ENCODE data around the gene GPAM.
"Not testable (repeated sequence)": the region's sequence is repeated elsewhere in the genome, so short reads cannot be mapped to it uniquely, and the experiment has no call there.

Gene GPAM

DNA sequence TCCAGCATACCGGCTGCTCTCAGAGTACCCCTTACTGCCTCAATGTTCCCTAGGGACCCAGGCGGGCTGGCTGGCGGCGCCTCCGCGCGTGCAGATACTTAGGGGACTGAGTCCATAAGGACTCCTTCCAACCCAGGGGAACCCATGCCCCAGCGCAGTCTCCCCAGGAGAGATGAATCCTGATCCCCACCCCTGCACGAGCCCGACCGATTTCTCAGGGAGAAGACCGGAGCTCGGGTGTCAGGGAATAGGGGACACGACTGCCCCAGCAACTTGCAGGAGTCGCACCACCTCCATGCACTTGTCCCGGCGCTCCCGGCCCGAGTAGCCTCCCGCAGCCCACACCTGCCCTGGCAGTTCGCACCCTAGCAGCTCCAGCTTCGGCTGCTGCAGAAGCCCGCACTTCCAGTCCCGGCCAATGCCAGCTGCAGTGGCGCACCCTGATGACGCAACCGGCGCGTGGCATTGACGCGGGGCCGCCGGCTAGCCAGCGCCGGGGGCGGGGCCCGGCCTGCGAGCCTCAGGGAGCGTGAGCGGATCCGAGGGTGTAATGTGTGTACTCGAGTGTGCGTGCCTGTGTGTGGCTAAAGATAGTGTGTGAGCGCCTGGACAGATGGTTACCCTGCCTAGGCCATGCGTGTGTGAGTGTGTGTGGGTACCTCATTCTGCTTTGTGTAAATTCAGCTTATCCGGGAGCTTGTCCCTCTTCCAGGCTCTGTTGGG is at the start of gene GPAM:
Gene GPAM, minus strand, starts transcription at position 437 of the 723 bp plus-strand sequence. CDS start 1,981 bp downstream, outside the sequence.
- H3K36me3 ChIP-seq (ENCODE audit: control insufficient read depth in 5 of 5, insufficient read depth in 5 of 5, low read length in 5 of 5) = peaks cover 12 to 27% (median 20%) of the 10 kb centered on the region in 5 donors
- H3K9ac ChIP-seq (ENCODE audit: low read length in 5 of 5) = peak within 1 kb of the TSS; percentile 85 to 89 (median 86)
- H3K4me1 ChIP-seq (ENCODE audit: control insufficient read depth in 5 of 5, insufficient read depth in 5 of 5, low read length in 5 of 5) = peaks cover 10 to 71% (median 25%) of the 10 kb centered on the region in 5 donors
- peak within 1 kb of the TSS; percentile 86 for H3K27ac ChIP-seq (ENCODE audit: low read depth, low read length)
- H3K4me3 ChIP-seq (ENCODE audit: low read depth in 1 of 5, low read length in 5 of 5) = peak within 1 kb of the TSS; percentile 90 to 98 (median 93)
- H3K27me3 ChIP-seq (ENCODE audit: control insufficient read depth in 5 of 5, insufficient read depth in 4 of 5, low read length in 5 of 5) = no peaks in the 10 kb centered on the region
- H3K9me3 ChIP-seq (ENCODE audit: control insufficient read depth in 5 of 5, low read length in 5 of 5) = no peaks in the 10 kb centered on the region

DNA sequence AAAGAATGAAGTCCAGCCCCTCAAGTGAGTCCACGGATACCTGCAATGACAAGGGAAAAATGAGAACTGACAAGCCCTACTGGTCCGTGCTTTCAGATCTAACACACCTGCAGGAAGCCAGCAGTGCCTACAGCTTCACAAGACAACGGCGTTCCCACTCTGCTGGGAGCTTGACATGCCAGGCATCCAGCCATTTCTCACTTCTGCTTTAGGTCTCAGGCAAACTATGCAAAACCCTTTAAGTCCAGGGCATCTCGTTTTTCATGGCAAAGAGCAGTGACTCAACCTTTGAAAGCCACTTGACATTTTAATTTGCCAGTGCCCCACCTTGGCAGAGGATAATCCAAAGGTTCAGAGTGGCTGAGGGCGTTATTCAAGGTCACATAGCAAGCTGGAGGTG is 49.1 kb upstream of the GPAM start:
- no peaks in the 10 kb centered on the region for H3K27me3 ChIP-seq (ENCODE audit: control insufficient read depth in 5 of 5, insufficient read depth in 4 of 5, low read length in 5 of 5)
- H3K36me3 ChIP-seq (ENCODE audit: control insufficient read depth in 5 of 5, insufficient read depth in 5 of 5, low read length in 5 of 5) = no peaks in the 10 kb centered on the region
- no peaks in the 10 kb centered on the region for H3K9me3 ChIP-seq (ENCODE audit: control insufficient read depth in 5 of 5, low read length in 5 of 5)
- H3K4me3 ChIP-seq (ENCODE audit: low read depth in 1 of 5, low read length in 5 of 5) = no peak overlapping the region
- H3K9ac ChIP-seq (ENCODE audit: low read length in 5 of 5) = no peak overlapping the region
- peaks cover 0 to 24% (median 6%) of the 10 kb centered on the region in 5 donors for H3K4me1 ChIP-seq (ENCODE audit: control insufficient read depth in 5 of 5, insufficient read depth in 5 of 5, low read length in 5 of 5)
- H3K27ac ChIP-seq (ENCODE audit: low read depth, low read length) = no peak overlapping the region

GRCh38 chr10:112231602-112232400 is 48.2 kb upstream of the GPAM start:
- no peak overlapping the region for H3K4me3 ChIP-seq (ENCODE audit: low read depth in 1 of 5, low read length in 5 of 5)
- H3K36me3 ChIP-seq (ENCODE audit: control insufficient read depth in 5 of 5, insufficient read depth in 5 of 5, low read length in 5 of 5) = no peaks in the 10 kb centered on the region
- no peaks in the 10 kb centered on the region for H3K9me3 ChIP-seq (ENCODE audit: control insufficient read depth in 5 of 5, low read length in 5 of 5)
- no peak overlapping the region for H3K27ac ChIP-seq (ENCODE audit: low read depth, low read length)
- H3K27me3 ChIP-seq (ENCODE audit: control insufficient read depth in 5 of 5, insufficient read depth in 4 of 5, low read length in 5 of 5) = no peaks in the 10 kb centered on the region
- peaks cover 0 to 30% (median 12%) of the 10 kb centered on the region in 5 donors for H3K4me1 ChIP-seq (ENCODE audit: control insufficient read depth in 5 of 5, insufficient read depth in 5 of 5, low read length in 5 of 5)
- H3K9ac ChIP-seq (ENCODE audit: low read length in 5 of 5) = no peak overlapping the region

DNA sequence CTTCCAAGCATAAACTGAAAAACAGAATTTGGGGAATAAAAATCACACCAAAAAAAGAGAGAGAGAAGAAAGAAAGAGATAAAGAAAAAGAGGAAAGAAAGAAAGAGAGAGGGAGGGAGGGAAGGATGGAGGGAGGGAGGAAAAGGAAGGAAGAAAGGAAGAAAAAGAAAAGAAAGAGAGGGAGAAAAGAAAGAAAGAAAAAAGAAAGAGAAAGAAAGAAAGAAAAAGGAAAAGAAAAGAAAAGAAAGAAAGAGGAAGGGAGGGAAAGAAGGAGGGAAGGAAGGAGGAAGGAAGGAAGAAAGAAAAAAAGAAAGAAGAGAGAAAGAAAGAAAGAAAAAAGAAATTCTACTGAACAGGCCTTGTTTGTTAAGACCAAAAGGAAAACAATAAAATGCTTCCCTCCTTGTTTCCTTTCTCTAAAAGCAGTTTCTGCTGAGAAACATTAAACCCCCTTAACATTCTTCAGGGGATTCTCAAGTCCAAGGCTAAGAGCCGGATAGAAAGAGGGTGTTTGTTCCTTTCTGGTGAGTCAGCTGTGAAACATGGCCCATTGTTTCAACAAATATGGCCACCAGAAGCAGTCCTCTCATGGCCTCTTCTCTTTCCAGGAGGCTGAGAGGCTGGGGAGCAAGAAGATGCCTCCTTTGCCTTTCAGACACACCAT is 46.9 kb upstream of the GPAM start:
- H3K27ac ChIP-seq (ENCODE audit: low read depth, low read length) = peak overlapping the region; percentile 37
- no peaks in the 10 kb centered on the region for H3K27me3 ChIP-seq (ENCODE audit: control insufficient read depth in 5 of 5, insufficient read depth in 4 of 5, low read length in 5 of 5)
- no peak overlapping the region for H3K4me3 ChIP-seq (ENCODE audit: low read depth in 1 of 5, low read length in 5 of 5)
- H3K4me1 ChIP-seq (ENCODE audit: control insufficient read depth in 5 of 5, insufficient read depth in 5 of 5, low read length in 5 of 5) = peaks cover 0 to 42% (median 26%) of the 10 kb centered on the region in 5 donors
- no peak overlapping the region for H3K9ac ChIP-seq (ENCODE audit: low read length in 5 of 5)
- peaks cover 0 to 6% (median 0%) of the 10 kb centered on the region in 5 donors for H3K9me3 ChIP-seq (ENCODE audit: control insufficient read depth in 5 of 5, low read length in 5 of 5)
- H3K36me3 ChIP-seq (ENCODE audit: control insufficient read depth in 5 of 5, insufficient read depth in 5 of 5, low read length in 5 of 5) = no peaks in the 10 kb centered on the region

DNA sequence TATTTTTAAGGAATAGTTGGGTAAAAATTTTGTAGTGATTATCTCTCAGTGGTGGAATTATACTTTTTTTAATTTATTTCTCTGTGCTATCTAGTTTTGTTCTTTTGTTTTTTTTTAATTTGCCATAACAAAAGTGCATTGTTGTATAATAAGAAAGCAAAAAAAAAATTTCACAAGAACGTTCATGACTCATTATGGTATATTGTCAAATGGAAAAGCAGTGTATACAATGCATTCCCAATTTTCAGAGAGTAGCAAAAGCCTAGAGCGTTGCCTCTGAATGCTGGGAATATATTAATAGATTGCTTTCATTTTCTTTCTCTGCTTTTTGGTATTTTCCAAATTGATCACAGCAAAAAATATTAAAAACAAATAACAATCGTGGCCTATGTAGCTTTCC is 46.3 kb upstream of the GPAM start:
- Histone ChIP-seq H3K27ac (ENCODE audit: low read depth, low read length) (peak overlapping the region; percentile 37), H3K4me1 (ENCODE audit: control insufficient read depth in 5 of 5, insufficient read depth in 5 of 5, low read length in 5 of 5) (peaks cover 0 to 47% (median 31%) of the 10 kb centered on the region in 5 donors), H3K27me3 (ENCODE audit: control insufficient read depth in 5 of 5, insufficient read depth in 4 of 5, low read length in 5 of 5) (no peaks in the 10 kb centered on the region), H3K9ac (ENCODE audit: low read length in 5 of 5) (no peak overlapping the region), H3K36me3 (ENCODE audit: control insufficient read depth in 5 of 5, insufficient read depth in 5 of 5, low read length in 5 of 5) (no peaks in the 10 kb centered on the region), H3K4me3 (ENCODE audit: low read depth in 1 of 5, low read length in 5 of 5) (no peak overlapping the region), H3K9me3 (ENCODE audit: control insufficient read depth in 5 of 5, low read length in 5 of 5) (peaks cover 0 to 6% (median 0%) of the 10 kb centered on the region in 5 donors)

DNA sequence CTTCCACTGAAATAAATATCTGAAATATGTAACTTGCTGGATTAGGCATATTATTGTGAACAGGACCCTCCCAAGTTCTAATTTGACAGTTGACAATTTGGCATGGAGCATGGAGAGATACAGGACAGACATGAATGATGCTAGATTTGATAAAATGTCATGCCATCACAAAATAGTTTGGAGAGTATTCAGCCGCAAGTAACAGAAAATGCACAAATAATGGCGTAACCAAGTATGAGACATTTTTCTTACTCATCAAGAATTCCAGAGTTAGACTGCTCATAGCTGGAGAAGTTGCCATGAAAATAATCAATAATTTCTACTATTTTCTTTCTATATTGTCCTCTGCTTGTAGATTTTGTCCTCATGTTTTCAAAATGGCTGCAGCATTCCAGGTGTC is 45.5 kb upstream of the GPAM start:
- peaks cover 0 to 50% (median 33%) of the 10 kb centered on the region in 5 donors for H3K4me1 ChIP-seq (ENCODE audit: control insufficient read depth in 5 of 5, insufficient read depth in 5 of 5, low read length in 5 of 5)
- H3K9me3 ChIP-seq (ENCODE audit: control insufficient read depth in 5 of 5, low read length in 5 of 5) = peaks cover 0 to 6% (median 0%) of the 10 kb centered on the region in 5 donors
- H3K27ac ChIP-seq (ENCODE audit: low read depth, low read length) = no peak overlapping the region
- H3K36me3 ChIP-seq (ENCODE audit: control insufficient read depth in 5 of 5, insufficient read depth in 5 of 5, low read length in 5 of 5) = no peaks in the 10 kb centered on the region
- H3K27me3 ChIP-seq (ENCODE audit: control insufficient read depth in 5 of 5, insufficient read depth in 4 of 5, low read length in 5 of 5) = no peaks in the 10 kb centered on the region
- no peak overlapping the region for H3K9ac ChIP-seq (ENCODE audit: low read length in 5 of 5)
- no peak overlapping the region for H3K4me3 ChIP-seq (ENCODE audit: low read depth in 1 of 5, low read length in 5 of 5)

GRCh38 chr10:112228366-112229088 is 45.0 kb upstream of the GPAM start:
- not testable (repeated sequence) for H3K4me3 ChIP-seq (ENCODE audit: low read depth in 1 of 5, low read length in 5 of 5); H3K9me3 ChIP-seq (ENCODE audit: control insufficient read depth in 5 of 5, low read length in 5 of 5); H3K36me3 ChIP-seq (ENCODE audit: control insufficient read depth in 5 of 5, insufficient read depth in 5 of 5, low read length in 5 of 5); H3K9ac ChIP-seq (ENCODE audit: low read length in 5 of 5); H3K27me3 ChIP-seq (ENCODE audit: control insufficient read depth in 5 of 5, insufficient read depth in 4 of 5, low read length in 5 of 5)
- Histone ChIP-seq H3K4me1 (ENCODE audit: control insufficient read depth in 5 of 5, insufficient read depth in 5 of 5, low read length in 5 of 5) (peaks cover 0 to 54% (median 33%) of the 10 kb centered on the region in 5 donors), H3K27ac (ENCODE audit: low read depth, low read length) (peak overlapping the region; percentile 84)

GRCh38 chr10:112227331-112227987 is 43.9 kb upstream of the GPAM start:
- Histone ChIP-seq H3K9me3 (ENCODE audit: control insufficient read depth in 5 of 5, low read length in 5 of 5) (peaks cover 0 to 6% (median 0%) of the 10 kb centered on the region in 5 donors), H3K27ac (ENCODE audit: low read depth, low read length) (peak overlapping the region; percentile 84), H3K27me3 (ENCODE audit: control insufficient read depth in 5 of 5, insufficient read depth in 4 of 5, low read length in 5 of 5) (no peaks in the 10 kb centered on the region), H3K36me3 (ENCODE audit: control insufficient read depth in 5 of 5, insufficient read depth in 5 of 5, low read length in 5 of 5) (no peaks in the 10 kb centered on the region), H3K4me3 (ENCODE audit: low read depth in 1 of 5, low read length in 5 of 5) (peak overlapping the region in 3 of 5 donors; percentile 32 to 55 (median 44)), H3K9ac (ENCODE audit: low read length in 5 of 5) (peak overlapping the region in 2 of 5 donors; percentile 57 to 78), H3K4me1 (ENCODE audit: control insufficient read depth in 5 of 5, insufficient read depth in 5 of 5, low read length in 5 of 5) (peaks cover 0 to 64% (median 37%) of the 10 kb centered on the region in 5 donors)
